ENCODE results near the gene SLC1A4. TPM values are rescaled to one million over a fixed set of nuclear protein-coding genes. Genes with fewer than 3 reads are reported as not detected.

SLC1A4 gene
- total RNA-seq, 3 donors from 2014 or later = 9.1 to 31.5 (median 11.4) TPM

GRCh38 chr2:65057391-65058052, 68.3 kb downstream of the SLC1A4 start:
- peak overlapping the region; percentile 89 to 90 for H3K27ac ChIP-seq
- no peak for DNase-seq (ENCODE audit: low spot score in 2 of 2)
- no peaks in the 10 kb centered on the region for H3K27me3 ChIP-seq
- H3K36me3 ChIP-seq = no peaks in the 10 kb centered on the region
- intact Hi-C loops (cut with DNase I; ENCODE audit: low total_unique reads) = loop anchor here (2.0 kb wide), 1 partner anchor 69 kb away; no protein-coding TSS in a partner anchor
- TF ChIP-seq POLR2AphosphoS5 (IDR thresholded peaks at IDR 0.05) (peak in 1 of 3 donors; percentile 25), CTCF (IDR thresholded peaks at IDR 0.05) (no peak)
- peaks cover 0 to 13% of the 10 kb centered on the region in 2 donors for H3K4me1 ChIP-seq
- no peaks in the 10 kb centered on the region for H3K9me3 ChIP-seq
- peak overlapping the region; percentile 69 to 94 (median 87) for H3K4me3 ChIP-seq

- intact Hi-C loops (cut with DNase I; ENCODE audit: low total_unique reads) = no loop called here
- peak overlapping the region; percentile 66 to 89 for H3K27ac ChIP-seq
Measured at GRCh38 chr2:65059071-65059470, 69.9 kb downstream of the SLC1A4 start.

GRCh38 chr2:65061146-65061909, 72.1 kb downstream of the SLC1A4 start:
- H3K4me3 ChIP-seq = no peak overlapping the region
- no peak for TF ChIP-seq POLR2A (IDR thresholded peaks at IDR 0.05)
- no peak for TF ChIP-seq CTCF (IDR thresholded peaks at IDR 0.05)
- TF ChIP-seq POLR2AphosphoS5 (IDR thresholded peaks at IDR 0.05) = no peak
- H3K27ac ChIP-seq = peak overlapping the region; percentile 82 to 84
- intact Hi-C loops (cut with DNase I; ENCODE audit: low total_unique reads) = no loop called here
- H3K9me3 ChIP-seq = no peaks in the 10 kb centered on the region
- H3K4me1 ChIP-seq = peaks cover 0 to 13% of the 10 kb centered on the region in 2 donors
- no peaks in the 10 kb centered on the region for H3K27me3 ChIP-seq
- H3K36me3 ChIP-seq = no peaks in the 10 kb centered on the region
- DNase-seq (ENCODE audit: low spot score in 2 of 2) = no peak

More at GRCh38 chr2:65059071-65059470, 69.9 kb downstream of the SLC1A4 start:
- peak in 1 of 3 donors; percentile 44 for TF ChIP-seq POLR2AphosphoS5 (IDR thresholded peaks at IDR 0.05)
- no peak for TF ChIP-seq POLR2A (IDR thresholded peaks at IDR 0.05)
- TF ChIP-seq CTCF (IDR thresholded peaks at IDR 0.05) = no peak
- H3K27me3 ChIP-seq = no peaks in the 10 kb centered on the region
- no peaks in the 10 kb centered on the region for H3K36me3 ChIP-seq
- DNase-seq (ENCODE audit: low spot score in 2 of 2) = no peak
- peaks cover 0 to 13% of the 10 kb centered on the region in 2 donors for H3K4me1 ChIP-seq
- H3K4me3 ChIP-seq = no peak overlapping the region
- no peaks in the 10 kb centered on the region for H3K9me3 ChIP-seq

- H3K27ac ChIP-seq = peak overlapping the region; percentile 82 to 84
- H3K4me1 ChIP-seq = peaks cover 0 to 13% of the 10 kb centered on the region in 2 donors
- intact Hi-C loops (cut with DNase I; ENCODE audit: low total_unique reads) = no loop called here
- no peaks in the 10 kb centered on the region for H3K9me3 ChIP-seq
- peak in 1 of 2 donors; percentile 87 for DNase-seq (ENCODE audit: low spot score in 2 of 2)
- no peaks in the 10 kb centered on the region for H3K36me3 ChIP-seq
- H3K4me3 ChIP-seq = no peak overlapping the region
- TF ChIP-seq POLR2A (IDR thresholded peaks at IDR 0.05) = no peak
- TF ChIP-seq CTCF (IDR thresholded peaks at IDR 0.05) = no peak
- TF ChIP-seq POLR2AphosphoS5 (IDR thresholded peaks at IDR 0.05) = no peak
- H3K27me3 ChIP-seq = no peaks in the 10 kb centered on the region
Measured at GRCh38 chr2:65061910-65062339, 72.7 kb downstream of the SLC1A4 start.

All from breast epithelium (tissue), 4 donors.